GM19025 (cell line): ENCODE data around the gene NCAPD3.
"Not testable (repeated sequence)": the region's sequence is repeated elsewhere in the genome, so short reads cannot be mapped to it uniquely, and the experiment has no call there.

Experiments
- ATAC-seq: cut with Tn5 transposase; IDR thresholded peaks from one replicate; pipeline ENCODE4 v1.9.1; 2021; ENCODE audit warnings: mild to moderate bottlenecking, low read depth, moderate library complexity; ENCODE audit not compliant: unreplicated experiment

Gene NCAPD3

GRCh38 chr11:134139303-134139872, 84.4 kb downstream of the NCAPD3 start:
- ATAC-seq: no peak

GRCh38 chr11:134138376-134138775, 85.4 kb downstream of the NCAPD3 start:
- no peak for ATAC-seq

- no peak for ATAC-seq
Measured at GRCh38 chr11:134134167-134134566, 89.6 kb downstream of the NCAPD3 start.

- no peak for ATAC-seq
Measured at GRCh38 chr11:134132808-134133207, 91.0 kb downstream of the NCAPD3 start.

GRCh38 chr11:134131628-134132244, 92.0 kb downstream of the NCAPD3 start:
- ATAC-seq: no peak

GRCh38 chr11:134126217-134126822, 97.4 kb downstream of the NCAPD3 start:
- ATAC-seq: no peak

GRCh38 chr11:134125507-134125906, 98.3 kb downstream of the NCAPD3 start:
- ATAC-seq: no peak

GRCh38 chr11:134124660-134125451, 98.9 kb downstream of the NCAPD3 start:
- ATAC-seq: no peak

- ATAC-seq: no peak
Measured at GRCh38 chr11:134120921-134121526, 102.7 kb downstream of the NCAPD3 start.

GRCh38 chr11:134120143-134120850, 103.5 kb downstream of the NCAPD3 start:
- no peak for ATAC-seq

- ATAC-seq: no peak
Measured at GRCh38 chr11:134119094-134119493, 104.7 kb downstream of the NCAPD3 start.

GRCh38 chr11:134118006-134118405, 105.8 kb downstream of the NCAPD3 start:
- ATAC-seq: no peak

GRCh38 chr11:134116210-134116609, 107.6 kb downstream of the NCAPD3 start:
- ATAC-seq: no peak

GRCh38 chr11:134113787-134114186, 110.0 kb downstream of the NCAPD3 start:
- not testable (repeated sequence) for ATAC-seq

- ATAC-seq: no peak
Measured at GRCh38 chr11:134110252-134110815, 113.4 kb downstream of the NCAPD3 start.
